HCT116 (cell line): ENCODE measurements around the gene KRTAP20-4.

Experiments
- CTCF ChIP-seq, 3 experiments: fragments of 200-600 bp in 1 of 3; sonication (generic) in 1 of 3; IDR thresholded peaks in 2 of 3; conservative IDR thresholded peaks in 1 of 3; 2 replicates each; pipeline ENCODE4 v1.5.1; 2012 to 2017; ENCODE audit warnings: low read depth in 2 of 3, low read length in 2 of 3, antibody characterized with exemption in 1 of 3, borderline replicate concordance in 1 of 3, control low read depth in 1 of 3, mild to moderate bottlenecking in 1 of 3, mixed read lengths in 1 of 3, mixed run types in 1 of 3, moderate library complexity in 1 of 3; ENCODE audit not compliant: insufficient read depth in 1 of 3
- EGR1 ChIP-seq: IDR thresholded peaks from 2 replicates; pipeline ENCODE4 v1.6.1; 2012; ENCODE audit warnings: low read depth
- EZH2 ChIP-seq: fragments of 200-600 bp; sonication (generic); IDR thresholded peaks from 2 replicates; pipeline ENCODE4 v1.6.1; 2017; ENCODE audit warnings: antibody characterized with exemption, mixed run types
- EZH2phosphoT487 ChIP-seq: fragments of 200-600 bp; IDR thresholded peaks from 2 replicates; pipeline ENCODE4 v1.6.1; 2018; ENCODE audit warnings: antibody characterized with exemption, borderline replicate concordance
- MAX ChIP-seq: IDR thresholded peaks from 2 replicates; pipeline ENCODE4 v1.6.1; 2012
- POLR2A ChIP-seq: IDR thresholded peaks from 2 replicates; pipeline ENCODE4 v1.7.0; 2011; ENCODE audit warnings: borderline replicate concordance; ENCODE audit not compliant: insufficient read depth, insufficient read length; ENCODE audit errors: extremely low read depth
- POLR2AphosphoS5 ChIP-seq: IDR thresholded peaks from 2 replicates; pipeline ENCODE4 v1.6.1; 2011; ENCODE audit warnings: mild to moderate bottlenecking, low read depth, low read length, moderate library complexity
- RAD21 ChIP-seq: IDR thresholded peaks from 2 replicates; pipeline ENCODE4 v1.6.1; 2012; ENCODE audit warnings: low read depth, mild to moderate bottlenecking
- REST ChIP-seq: IDR thresholded peaks from 2 replicates; pipeline ENCODE4 v1.6.1; 2012; ENCODE audit warnings: low read depth
- SIN3A ChIP-seq: IDR thresholded peaks from 2 replicates; pipeline ENCODE4 v1.6.1; 2012; ENCODE audit warnings: low read depth
- YY1 ChIP-seq: IDR thresholded peaks from 2 replicates; pipeline ENCODE4 v1.6.1; 2011; ENCODE audit warnings: low read length, low read depth, moderate library complexity, mild to moderate bottlenecking; ENCODE audit not compliant: insufficient replicate concordance; ENCODE audit errors: extremely low read depth
- ZBTB33 ChIP-seq: IDR thresholded peaks from 2 replicates; pipeline ENCODE4 v1.6.1; 2011; ENCODE audit warnings: mild to moderate bottlenecking, low read length, moderate library complexity; ENCODE audit not compliant: insufficient replicate concordance; ENCODE audit errors: extremely low read depth
- ZNF274 ChIP-seq: fragments of 200-500 bp; sonication (Bioruptor generic); IDR thresholded peaks from 2 replicates; pipeline ENCODE4 v1.6.1; 2014; ENCODE audit warnings: mild to moderate bottlenecking, low read depth, low read length, inconsistent platforms

- TF ChIP-seq CTCF (IDR thresholded peaks at IDR 0.05 in 2 of 3, conservative IDR thresholded peaks at IDR 0.05 in 1 of 3; ENCODE audit: borderline replicate concordance in 1 of 3, insufficient read depth in 1 of 3, low read depth in 2 of 3, low read length in 2 of 3) (no peak), ZNF274 (no peak), YY1 (no peak), POLR2AphosphoS5 (no peak), EZH2phosphoT487 (no peak), POLR2A (no peak), REST (no peak), EZH2 (no peak), RAD21 (no peak), SIN3A (no peak), EGR1 (no peak), ZBTB33 (no peak), MAX (no peak)
Observed at GRCh38 chr21:30590297-30590696, 30.1 kb upstream of the KRTAP20-4 start, which contains the start of gene KRTAP22-2.
